HG03520 (cell line): Measurements from ENCODE around the gene LIPA.
"Not testable (repeated sequence)": the region's sequence is repeated elsewhere in the genome, so short reads cannot be mapped to it uniquely, and the experiment has no call there.

ENCODE experiments used
- ATAC-seq: cut with Tn5 transposase; IDR thresholded peaks from one replicate; pipeline ENCODE4 v1.9.1; 2021; ENCODE audit warnings: mild to moderate bottlenecking, moderate library complexity; ENCODE audit not compliant: unreplicated experiment

Gene LIPA

GRCh38 chr10:89251409-89252224, at the start of gene LIPA:
Gene LIPA (minus strand): TSS chr10:89251775. CDS start chr10:89247648, 4,127 bp downstream.
- ATAC-seq: peak; percentile 89

DNA sequence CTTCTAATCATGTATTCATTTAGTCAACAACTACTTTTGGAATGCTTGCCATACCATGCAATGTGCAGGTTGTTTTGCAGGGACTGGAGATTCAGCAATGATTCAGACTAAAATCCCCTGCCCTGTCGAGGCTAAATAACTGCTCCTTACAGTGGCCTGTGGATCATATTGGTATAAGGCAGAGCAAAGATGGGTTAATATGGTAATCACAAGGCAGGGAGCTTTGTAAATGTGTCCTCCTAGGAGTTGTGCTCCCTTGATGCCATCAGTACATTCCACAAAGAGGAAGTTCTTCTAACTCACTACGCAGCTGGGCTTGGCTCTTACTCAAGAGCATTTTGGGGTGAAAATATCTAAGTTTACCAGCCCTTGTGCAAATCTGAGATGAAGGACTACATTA, 49.7 kb upstream of the LIPA start:
- ATAC-seq: no peak

DNA sequence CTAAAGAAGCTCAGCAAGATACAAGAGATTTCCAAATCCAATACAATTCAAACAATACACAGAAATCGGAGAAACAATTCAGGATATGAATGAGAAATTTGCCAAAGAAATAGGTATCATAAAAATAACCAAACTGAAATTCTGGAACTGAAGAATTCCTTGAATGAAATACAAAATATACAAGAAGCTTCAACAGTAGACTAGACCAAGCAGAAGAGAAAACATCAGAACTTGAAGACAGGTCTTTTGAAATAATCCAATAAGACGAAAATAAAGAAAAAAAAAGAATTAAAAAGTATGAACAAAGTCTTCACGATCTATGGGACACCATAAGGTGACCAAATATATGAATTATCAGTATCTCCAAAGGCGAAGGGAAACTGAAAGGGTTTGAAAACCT, 47.5 kb upstream of the LIPA start:
- no peak for ATAC-seq

DNA sequence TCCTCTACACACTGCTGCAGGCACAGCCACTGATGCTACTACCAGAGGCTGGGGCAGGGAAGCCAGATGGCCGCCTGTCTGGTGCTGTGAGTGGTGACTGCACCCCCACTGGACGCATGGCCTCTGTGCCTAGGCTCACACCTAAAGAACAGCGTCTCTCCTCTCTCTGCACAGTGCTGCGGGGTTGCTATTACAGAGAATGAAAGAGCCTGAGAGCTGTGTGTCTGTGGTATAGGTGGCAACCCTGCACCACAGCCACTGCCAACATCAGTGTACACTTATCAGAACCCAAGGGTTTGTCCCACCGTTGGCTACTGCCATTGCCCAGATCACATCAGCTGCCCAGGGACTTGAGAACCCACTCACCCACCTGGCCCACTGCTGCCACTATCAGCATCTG, 46.2 kb upstream of the LIPA start:
- ATAC-seq: no peak

GRCh38 chr10:89297356-89297755, 45.8 kb upstream of the LIPA start:
- ATAC-seq: no peak

GRCh38 chr10:89296220-89296648, 44.7 kb upstream of the LIPA start:
- ATAC-seq: no peak

DNA sequence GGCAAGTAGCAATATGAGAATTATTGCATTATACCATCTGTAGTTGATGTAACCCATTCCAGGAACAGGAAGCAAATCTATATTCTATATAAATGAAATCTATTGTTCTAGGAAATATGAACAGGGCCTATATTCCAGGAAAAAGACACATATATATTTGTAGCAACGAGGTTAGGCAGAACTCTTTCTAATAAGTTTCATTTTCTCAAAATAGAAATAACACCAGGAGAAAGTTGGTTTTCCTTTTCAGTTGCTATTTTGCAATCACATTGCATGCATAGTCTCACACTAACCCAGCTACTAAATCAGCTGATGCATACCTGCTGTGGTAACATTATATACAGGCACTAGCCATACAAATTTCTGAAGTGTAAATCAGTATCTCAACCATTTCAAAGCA, 44.0 kb upstream of the LIPA start:
- no peak for ATAC-seq

DNA sequence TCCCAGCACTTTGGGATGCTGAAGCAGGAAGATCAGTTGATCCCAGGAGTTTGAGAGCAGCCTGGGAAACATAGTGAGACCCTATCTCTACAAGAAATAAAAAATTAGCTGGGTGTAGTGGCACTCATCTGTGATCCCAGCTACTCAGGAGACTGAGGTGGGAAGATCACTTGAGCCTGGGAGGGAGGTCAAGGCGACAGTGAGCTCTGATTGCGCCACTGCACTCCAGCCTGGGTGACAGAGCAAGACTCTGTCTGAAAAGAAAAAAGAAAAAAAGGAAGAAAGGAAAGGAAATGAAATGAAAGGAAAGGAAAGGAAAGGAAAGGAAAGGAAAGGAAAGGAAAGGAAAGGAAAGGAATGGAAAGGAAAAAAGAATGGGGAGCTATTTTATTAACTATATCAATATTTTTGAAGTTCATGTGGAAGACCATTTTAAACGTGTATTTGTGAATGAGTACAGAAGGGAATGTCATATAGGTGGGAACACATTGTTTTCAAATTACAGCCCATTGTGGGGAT, 43.2 kb upstream of the LIPA start:
- no peak for ATAC-seq

GRCh38 chr10:89285303-89285702, 33.7 kb upstream of the LIPA start:
- ATAC-seq: not testable (repeated sequence)

- ATAC-seq: not testable (repeated sequence)
These were observed 33.1 kb upstream of the LIPA start for GRCh38 chr10:89284711-89285110.

GRCh38 chr10:89283936-89284475, 32.4 kb upstream of the LIPA start:
- no peak for ATAC-seq

DNA sequence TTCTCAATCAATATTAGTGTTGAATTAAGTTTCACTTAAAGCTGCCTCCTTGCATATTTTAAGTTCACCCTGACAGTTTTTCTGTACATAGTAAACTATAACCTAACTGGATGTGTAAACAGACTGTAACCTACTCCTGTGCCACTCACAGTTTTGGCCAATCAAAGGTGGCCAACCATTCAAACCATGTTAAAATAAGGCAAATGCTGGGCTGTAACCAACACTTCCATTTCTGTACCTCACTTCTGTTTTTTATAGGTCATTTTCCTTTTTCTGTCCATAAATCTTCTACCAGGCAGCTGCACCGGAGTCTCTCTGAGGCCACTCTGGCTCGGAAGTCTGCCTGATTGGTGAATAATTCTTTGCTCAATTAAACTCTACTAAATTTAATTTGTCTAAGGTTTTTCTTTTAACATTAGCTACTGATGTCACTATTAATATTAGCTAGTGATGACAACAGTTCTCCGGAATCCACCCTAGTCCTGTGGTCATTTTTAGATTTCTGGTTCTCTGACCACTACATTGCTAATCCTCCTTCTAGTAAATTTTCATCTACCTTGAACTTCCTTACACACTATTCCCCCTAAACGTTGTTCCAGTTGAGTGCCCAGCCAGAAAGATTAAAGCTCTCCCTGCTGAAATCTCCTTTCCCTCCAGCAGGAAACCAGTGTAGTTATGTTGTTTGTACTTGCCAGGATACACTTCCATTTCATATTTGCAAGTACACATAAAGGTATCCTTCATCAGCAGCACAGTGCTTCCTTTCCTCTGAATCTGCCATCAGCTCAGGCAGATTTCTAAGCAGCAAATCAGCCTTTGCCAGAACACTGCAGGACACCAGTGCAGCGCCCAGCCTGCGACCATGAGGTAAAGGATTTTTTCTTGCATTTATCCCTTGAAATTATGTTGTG, 31.7 kb upstream of the LIPA start:
- no peak for ATAC-seq

- ATAC-seq: no peak
These were observed 30.2 kb upstream of the LIPA start for GRCh38 chr10:89281606-89282395.

DNA sequence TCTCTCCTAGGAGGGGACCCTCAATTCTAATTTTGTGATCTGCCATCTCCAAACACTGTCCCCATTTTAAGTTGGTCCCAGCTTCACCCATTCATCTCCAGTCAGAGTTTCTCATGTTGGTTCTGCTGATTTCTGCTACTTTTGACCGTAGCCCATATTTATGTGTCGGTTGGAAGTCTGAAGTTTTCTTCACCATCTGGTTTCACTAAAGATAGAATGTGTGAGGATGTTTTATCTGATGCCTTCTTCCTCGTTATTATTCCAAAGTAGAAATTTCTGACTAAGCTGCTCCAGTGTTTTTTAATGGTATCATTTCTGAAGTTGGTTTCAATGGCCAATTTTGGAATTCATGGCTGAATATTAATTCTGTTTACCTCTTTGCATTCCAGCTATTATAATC, 28.9 kb upstream of the LIPA start:
- ATAC-seq: no peak

DNA sequence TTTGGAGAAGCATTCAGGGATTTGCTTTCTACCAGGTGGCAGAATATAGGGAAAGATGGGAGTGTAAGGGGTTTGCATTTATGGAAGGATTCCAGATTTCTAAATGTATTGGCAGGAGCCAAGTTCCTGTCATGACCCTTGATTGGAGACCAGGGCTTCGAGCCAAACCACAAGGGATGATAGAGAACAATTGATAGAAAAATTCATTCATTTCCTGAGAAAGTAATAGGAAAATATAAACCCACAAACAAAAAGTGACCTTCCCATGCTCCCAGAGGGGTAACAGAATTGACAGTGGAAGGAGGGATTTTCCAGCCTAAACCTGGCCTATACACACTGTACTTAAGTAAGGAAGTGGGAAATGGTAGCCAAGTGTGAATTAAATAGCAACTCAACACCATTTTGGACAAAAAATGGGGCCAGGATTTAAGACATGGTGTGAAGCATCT, 27.9 kb upstream of the LIPA start:
- no peak for ATAC-seq

DNA sequence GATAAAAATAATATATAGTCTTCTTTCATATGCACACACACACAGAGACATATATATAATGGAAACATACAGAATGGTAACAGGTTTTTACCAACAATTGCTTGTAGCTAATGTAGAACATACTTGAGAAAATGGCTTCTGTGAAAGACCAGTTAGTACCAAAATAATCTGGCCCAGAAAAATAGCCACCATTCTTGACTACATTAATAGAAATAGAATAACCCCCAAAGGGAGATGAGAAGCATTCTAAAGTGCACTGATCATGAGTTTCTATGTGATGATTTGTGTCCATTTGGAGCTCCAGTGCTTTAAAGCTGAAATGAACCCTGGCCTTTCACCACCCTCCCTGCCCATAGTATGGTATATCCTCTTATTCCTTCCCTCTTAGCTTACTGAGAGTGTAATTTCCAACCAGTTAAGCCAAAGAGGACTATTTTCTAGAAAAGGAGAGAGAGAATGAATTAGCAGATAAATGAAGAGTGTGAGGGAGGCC, 27.4 kb upstream of the LIPA start:
- ATAC-seq: no peak

DNA sequence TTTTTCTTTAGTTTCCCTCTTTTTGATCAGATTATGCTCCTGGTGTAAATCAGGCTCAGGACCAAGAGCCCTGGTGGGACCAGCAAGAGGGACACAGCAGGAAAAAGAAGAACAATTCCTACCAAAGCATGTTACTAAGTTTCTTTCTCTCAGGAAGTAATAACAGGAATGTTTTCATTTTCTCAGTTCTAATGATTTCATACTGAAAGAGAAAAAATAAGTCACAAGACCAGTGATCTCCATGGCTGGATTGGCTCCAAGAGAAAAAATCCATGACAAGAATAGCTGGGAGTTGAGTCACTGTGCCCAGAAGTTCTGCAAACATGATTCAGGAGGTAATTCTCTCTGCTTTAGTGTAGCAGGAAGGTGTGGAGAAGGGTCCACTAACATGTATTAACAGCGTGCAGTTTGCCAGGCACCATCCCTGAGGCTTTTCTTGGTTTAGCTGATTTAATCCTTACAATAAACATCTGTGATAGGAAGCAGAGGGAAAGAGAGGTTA, 26.5 kb upstream of the LIPA start:
- no peak for ATAC-seq

DNA sequence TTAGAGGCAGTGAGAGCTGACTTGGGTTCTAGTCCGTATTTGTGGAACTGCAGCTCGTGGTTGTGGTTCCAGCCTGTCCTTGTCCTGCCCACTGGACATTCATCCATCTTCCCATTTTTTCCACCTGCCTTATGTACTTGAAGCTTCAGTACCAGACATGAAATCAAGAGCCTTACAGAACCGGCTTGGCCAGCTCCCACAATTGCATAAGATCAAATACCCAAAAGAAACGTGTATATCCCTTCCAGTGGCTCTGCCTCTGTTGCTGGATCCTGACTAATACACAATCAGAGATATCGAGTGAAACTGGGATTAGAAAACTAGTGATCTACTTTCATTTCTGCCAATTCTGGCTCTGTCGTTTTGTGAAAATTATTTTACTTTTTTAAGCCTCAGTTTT, 23.8 kb upstream of the LIPA start:
- ATAC-seq: no peak

DNA sequence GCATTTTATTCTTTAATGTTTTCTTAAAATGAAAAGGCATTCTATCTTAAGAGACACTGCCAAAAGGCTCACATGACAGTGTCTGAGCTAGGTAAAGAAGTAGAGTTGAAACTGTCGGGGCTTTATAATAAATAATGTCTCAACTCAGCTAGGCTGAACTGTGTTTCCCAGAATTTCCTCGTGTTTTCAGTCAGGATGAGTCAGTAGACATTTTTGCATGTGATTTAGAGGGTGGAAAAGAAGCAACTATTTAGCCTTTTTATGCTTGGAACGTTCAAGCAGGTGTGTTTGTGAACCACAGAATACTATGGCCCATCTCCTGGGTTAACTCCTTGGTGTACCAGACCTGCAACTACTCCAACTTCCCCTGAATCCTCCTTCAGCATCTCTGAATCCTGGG, 23.4 kb upstream of the LIPA start:
- no peak for ATAC-seq

- ATAC-seq: no peak
These were observed 22.1 kb upstream of the LIPA start for GRCh38 chr10:89273680-89274079.
